Neural cell (in vitro differentiated cells): ENCODE measurements around the gene LANCL3.

ENCODE experiments used
- CTCF ChIP-seq: fragments of 450-650 bp; IDR thresholded peaks from 2 replicates; pipeline ENCODE4 v1.5.1; 2014; ENCODE audit warnings: antibody characterized with exemption, mild to moderate bottlenecking, moderate library complexity; ENCODE audit not compliant: poor library complexity, severe bottlenecking
- EP300 ChIP-seq: fragments of 450-650 bp; conservative IDR thresholded peaks from 2 replicates; pipeline ENCODE4 v1.6.1; 2014; ENCODE audit warnings: antibody characterized with exemption, mild to moderate bottlenecking, moderate library complexity; ENCODE audit not compliant: poor library complexity, severe bottlenecking
- POLR2AphosphoS5 ChIP-seq: IDR thresholded peaks from 2 replicates; pipeline ENCODE4 v1.6.1; 2012
- REST ChIP-seq: IDR thresholded peaks from 2 replicates; pipeline ENCODE4 v1.6.1; 2012; ENCODE audit warnings: borderline replicate concordance
- SMC3 ChIP-seq: fragments of 450-650 bp; conservative IDR thresholded peaks from 2 replicates; pipeline ENCODE4 v1.6.1; 2014; ENCODE audit warnings: antibody characterized with exemption, mild to moderate bottlenecking, moderate library complexity; ENCODE audit not compliant: poor library complexity
- TAF1 ChIP-seq: IDR thresholded peaks from 2 replicates; pipeline ENCODE4 v1.6.1; 2012; ENCODE audit warnings: low read depth

- TF ChIP-seq REST: no peak
- no peak for TF ChIP-seq CTCF
- no peak for TF ChIP-seq EP300
- no peak for TF ChIP-seq SMC3
- TF ChIP-seq POLR2AphosphoS5: no peak
- TF ChIP-seq TAF1: no peak
These were observed 151.1 kb downstream of the LANCL3 start for GRCh38 chrX:37722595-37722994.
